CD4-positive, alpha-beta T cell treated with Interleukin-10 for 1 hour (primary cell): ENCODE data around the gene MS4A15.
"Not testable (repeated sequence)": the region's sequence is repeated elsewhere in the genome, so short reads cannot be mapped to it uniquely, and the experiment has no call there.

Experiments used
- DNase-seq: peaks from one replicate; pipeline ENCODE4 v3.0.0-alpha.2; 2020

MS4A15 gene

DNA sequence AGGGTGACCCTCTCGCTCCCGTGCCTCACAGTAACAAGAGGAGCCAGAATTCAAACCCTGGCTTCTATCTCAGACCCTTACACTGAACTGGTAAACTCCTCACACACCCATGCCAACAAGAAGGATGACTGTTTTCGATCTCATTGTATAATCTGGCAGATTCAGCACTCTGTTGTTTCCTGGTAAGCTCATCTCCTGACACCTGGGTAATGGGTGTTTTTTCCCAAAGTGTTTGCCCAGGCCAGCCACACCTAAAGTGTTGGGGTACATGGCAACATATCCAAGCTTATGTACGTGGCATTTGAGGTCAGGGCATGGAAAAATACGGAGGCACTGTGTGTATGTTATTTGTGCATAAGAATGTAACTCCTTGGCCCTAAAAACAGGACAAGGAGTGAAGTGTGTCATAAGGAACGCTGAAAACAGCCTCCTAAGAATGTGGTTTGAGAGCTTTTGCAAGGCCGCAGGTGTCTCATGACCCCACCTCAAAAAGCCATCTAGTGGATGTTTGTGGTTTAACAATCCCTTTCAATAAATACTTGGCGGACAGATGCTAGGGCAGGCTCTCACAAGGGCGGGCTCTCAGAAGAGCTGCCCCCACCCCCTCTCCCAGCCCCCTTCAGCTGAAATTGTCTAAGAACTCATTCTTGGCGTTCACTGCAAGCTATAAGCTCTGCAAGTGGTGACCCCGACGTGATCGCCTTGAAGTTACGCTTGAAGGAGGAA is at the start of gene MS4A15:
Gene MS4A15 (plus strand): TSS at position 561 of the 726 bp plus-strand sequence. CDS start 6,867 bp downstream, outside the sequence.
- DNase-seq = no peak

DNA sequence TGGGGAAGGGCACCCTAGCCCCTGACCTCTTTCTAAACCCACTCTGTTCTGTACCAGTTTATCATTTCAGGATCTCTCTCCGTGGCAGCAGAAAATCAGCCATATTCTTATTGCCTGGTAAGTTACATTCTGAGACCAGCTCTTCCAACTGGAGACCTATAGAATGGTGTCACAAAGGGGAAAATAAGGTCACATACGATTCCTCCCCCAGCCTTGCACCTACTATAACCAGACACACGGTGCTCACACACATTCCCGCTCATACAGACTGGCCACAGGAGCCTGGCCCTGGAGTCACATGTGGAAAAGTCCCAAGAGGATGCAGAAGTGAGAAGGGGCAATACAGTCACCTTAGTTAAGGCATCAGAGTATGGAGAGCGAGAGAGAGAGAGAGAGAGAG is 49.7 kb upstream of the MS4A15 start:
- no peak for DNase-seq

DNA sequence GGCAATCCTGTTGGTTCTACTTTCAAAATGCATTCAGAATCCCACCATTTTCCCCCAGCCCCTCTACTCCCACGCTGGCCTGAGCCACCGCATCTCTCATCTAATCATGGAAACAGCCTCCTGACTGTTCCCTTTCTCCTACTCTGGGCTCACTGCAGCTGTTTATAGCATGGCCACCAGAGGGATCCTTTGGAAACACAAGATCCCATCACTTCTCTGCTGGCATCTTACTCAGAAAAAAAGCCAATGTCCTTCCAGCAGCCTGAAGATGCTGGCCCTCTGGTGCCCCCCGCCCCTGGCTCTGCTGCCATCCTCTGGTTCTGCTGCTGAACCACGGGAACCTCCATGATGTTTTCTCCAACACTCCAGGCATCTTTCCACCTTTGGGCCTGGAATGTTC is 46.2 kb upstream of the MS4A15 start:
- DNase-seq = no peak

GRCh38 chr11:60711276-60711675 is 45.4 kb upstream of the MS4A15 start:
- DNase-seq = no peak

- DNase-seq = not testable (repeated sequence)
These were observed 43.2 kb upstream of the MS4A15 start for GRCh38 chr11:60713423-60713822.

DNA sequence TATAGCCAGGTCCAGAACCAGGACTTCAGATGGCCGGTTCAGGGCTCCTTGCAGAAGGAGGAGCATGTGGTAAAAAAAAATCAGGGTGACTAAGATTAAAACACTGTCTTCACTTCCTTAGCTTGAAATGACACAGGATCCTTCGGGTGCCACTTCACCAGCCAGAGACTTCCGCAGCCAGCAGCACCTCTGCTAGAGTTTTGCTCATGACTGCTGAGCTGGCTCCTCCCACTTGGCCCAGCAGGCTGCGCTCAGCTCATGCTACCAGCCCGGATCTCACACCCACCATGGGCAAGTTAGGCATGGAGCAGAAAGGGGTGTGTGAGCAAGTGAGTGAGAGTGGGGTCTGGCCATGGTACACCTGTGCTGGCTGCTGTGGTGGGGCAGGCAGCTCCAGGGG is 38.7 kb upstream of the MS4A15 start:
- DNase-seq = peak; percentile 25

GRCh38 chr11:60718524-60719316 is 37.9 kb upstream of the MS4A15 start:
- no peak for DNase-seq

- no peak for DNase-seq
These were observed 37.3 kb upstream of the MS4A15 start for GRCh38 chr11:60719391-60719790.

- no peak for DNase-seq
These were observed 36.2 kb upstream of the MS4A15 start for GRCh38 chr11:60720460-60720859.

DNA sequence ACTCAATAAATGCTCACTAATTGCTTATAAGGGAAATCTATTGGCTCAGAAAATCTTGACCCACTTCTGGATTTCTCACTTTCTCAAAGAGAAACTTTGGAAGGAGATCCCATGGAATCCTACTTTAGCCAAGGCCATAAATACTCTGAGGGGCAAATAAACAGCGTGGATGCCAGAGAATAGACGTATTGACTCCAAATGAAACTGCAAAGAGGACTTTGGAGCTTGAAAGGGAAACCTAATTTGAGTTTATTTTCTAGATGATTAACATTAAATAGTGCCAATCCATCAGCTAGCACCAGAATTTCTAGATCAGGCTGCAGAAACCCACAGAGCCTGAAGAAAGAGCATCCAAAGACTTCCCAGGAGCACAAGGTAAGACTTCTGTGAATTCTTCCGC is 32.2 kb upstream of the MS4A15 start, which contains the start of gene MS4A18:
Gene MS4A18 (plus strand): TSS at position 301 of the 400 bp plus-strand sequence.
- DNase-seq = no peak

- no peak for DNase-seq
These were observed 31.1 kb upstream of the MS4A15 start for GRCh38 chr11:60725592-60725991.

DNA sequence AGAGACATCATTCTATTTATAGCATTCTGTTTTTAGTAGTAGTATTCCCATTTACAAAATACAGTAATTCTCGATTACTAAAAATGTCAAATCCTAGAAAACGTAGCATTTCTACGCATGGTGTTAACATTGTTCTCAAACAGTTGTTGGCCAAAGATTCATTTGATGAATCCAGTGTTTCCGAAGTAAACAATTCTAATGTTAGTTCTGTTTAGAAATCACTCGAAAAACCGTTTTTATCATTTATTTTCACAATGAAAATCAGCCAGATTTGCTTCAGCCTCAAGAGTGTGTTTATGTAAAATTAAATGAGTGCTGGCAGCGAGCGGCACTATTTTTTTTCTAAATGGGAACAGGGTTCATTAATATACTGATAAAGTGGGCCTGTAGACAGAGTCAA is 25.1 kb upstream of the MS4A15 start:
- no peak for DNase-seq

DNA sequence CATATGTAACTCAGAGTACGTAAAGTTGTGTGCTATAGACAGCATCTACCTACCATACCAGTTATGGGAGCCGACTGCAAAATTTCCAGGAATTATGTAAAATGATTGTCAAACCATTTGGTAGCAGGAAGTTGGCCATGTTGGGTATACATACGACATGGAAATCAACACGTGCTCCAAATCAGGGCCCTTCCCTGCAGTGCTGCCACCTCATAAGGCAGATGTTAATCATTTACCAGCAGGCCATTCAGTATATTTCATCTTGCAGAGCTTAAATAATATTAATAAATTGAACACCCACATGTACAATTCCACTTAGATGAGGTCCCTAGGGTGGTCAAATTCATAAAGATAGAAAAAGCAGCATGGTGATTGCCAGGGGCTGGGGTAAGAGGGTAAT is 22.4 kb upstream of the MS4A15 start:
- no peak for DNase-seq

- DNase-seq = no peak
These were observed 17.6 kb upstream of the MS4A15 start for GRCh38 chr11:60739114-60739513.

- no peak for DNase-seq
These were observed 16.1 kb upstream of the MS4A15 start for GRCh38 chr11:60740573-60740972.

GRCh38 chr11:60741421-60741820 is 15.2 kb upstream of the MS4A15 start:
- DNase-seq = no peak

DNA sequence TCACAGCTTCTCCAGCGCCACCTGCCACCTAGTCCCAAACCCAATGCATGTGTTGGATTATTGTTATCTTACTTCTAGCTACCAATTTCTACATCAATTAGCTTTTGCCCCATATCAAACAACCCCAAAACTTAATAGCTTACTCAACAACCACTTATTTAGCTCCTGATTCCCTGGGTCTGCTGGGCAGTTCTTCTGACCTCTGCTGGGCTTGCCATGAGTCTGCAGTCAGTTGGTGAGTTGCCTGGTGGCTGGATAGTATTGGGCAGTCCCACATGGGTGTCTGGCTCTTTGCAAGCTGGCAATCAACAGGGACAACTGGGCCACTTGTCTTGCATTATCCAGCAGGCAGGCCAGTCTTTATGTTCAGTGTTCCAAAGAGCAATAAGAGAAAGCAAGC is 13.6 kb upstream of the MS4A15 start:
- no peak for DNase-seq

DNA sequence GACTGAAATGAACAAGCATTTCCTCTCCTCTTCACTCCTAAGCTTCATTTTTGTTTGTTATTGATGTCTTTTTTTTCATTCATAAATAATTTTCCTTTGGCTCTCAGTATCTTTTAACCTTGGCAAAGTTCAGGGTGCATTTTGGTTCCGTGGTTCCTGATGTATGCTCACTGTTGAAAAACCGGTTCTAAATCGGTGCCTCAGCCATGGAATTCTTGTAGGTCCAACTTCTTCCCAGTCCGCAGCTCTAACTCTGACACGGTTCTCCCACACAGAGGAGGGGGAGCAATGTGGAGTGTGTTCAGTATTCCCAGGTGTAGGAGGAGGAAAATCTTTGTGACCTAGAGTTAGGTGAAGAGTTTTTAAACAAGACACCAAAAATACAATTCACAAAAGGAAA is 12.6 kb upstream of the MS4A15 start:
- no peak for DNase-seq

DNA sequence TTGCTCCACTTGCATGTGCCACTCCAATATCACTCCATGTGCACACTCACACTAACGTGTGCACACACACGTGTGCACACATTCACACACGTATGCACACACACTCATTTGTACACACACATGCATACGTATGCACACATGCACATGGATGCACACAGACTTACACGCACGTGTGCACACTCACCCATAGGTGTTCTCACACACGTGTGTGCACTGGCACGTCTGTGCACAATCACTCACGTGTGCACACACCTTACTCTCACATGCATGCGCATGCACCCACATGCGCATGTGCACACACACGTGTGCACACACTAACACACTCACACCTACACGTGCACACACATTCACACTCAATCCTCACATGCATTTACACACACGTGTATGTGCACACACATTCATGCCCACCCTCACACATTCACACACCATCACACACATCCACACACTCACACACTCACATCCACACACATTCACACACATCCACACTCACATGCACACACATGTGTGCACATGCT is 9.3 kb upstream of the MS4A15 start:
- DNase-seq = no peak

DNA sequence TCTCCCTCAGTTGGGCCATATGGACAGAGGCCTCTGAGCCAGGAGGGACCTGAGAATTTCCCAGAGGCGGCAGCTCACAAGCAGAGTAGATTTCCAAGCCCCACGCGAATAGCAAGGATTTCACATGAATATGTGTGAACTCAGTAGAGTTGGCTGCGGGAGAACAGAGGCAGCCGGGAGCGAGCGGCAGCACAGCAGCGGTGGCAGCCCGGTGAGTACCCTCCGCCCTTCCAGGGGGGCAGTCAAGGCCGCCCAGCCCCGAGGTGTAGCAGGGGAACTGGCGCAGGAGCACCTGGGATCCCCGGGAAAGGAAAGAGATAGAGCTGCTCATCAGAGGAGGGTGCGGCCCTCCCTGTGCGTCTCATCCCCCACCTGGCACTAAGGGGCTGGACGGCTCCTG is 8.4 kb upstream of the MS4A15 start:
- no peak for DNase-seq

- DNase-seq = no peak
These were observed 7.8 kb upstream of the MS4A15 start for GRCh38 chr11:60748821-60749220.

DNA sequence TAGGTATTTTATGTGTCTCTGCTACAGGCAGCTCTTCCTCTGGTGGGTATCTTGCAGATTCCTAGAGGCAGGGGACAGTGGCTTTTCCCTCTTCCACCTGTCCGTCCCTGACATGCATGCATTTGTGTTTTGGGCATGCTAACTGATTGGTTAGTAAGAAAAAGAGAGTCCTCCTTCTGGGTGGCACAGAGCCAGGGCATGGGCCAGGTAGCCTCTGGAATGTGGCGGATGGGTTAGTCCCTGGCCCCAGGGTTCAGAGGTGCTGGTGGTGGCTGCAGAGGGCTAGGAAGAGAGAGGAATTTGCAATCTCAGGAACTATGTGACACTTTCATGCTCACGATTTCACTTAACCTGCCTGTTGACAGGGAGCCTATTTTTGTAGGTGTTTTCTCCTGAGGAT is 5.8 kb upstream of the MS4A15 start:
- DNase-seq = no peak

DNA sequence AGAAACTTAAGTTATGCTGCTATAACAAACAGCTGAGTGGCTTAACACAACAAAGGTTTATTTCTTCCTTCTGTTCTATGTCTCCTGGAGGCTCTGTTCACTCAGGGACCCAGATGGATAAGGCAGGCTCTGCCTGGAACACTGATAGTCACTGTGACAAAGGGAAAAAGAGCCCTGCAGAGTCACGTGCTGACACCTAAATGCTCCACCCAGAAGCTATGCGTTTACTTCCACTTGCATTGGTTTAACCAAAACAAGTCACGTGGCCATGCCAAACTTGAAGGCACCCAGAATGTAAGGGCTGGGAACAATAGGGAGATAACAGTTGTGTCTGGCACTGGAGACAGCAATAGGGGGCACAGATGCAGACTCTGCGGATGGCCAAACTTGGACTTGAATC is 3.4 kb upstream of the MS4A15 start:
- DNase-seq = no peak

GRCh38 chr11:60754887-60755286 is 1.8 kb upstream of the MS4A15 start:
- DNase-seq = no peak
